GM23338 (cell line): Measurements from ENCODE around the gene STK39.

Source experiments
- CREB1 ChIP-seq: fragments of 250-450 bp; sonication (Bioruptor Pico); IDR thresholded peaks from 2 replicates; pipeline ENCODE4 v1.5.0; 2020; ENCODE audit warnings: low read depth, mild to moderate bottlenecking, moderate library complexity
- CTCF ChIP-seq, 2 experiments: fragments of 200-600 bp in 1 of 2; sonication (generic) in 1 of 2; conservative IDR thresholded peaks; 2 replicates each; pipeline versions ENCODE4 v1.5.1 to v1.6.1; 2016 to 2017; ENCODE audit warnings: antibody characterized with exemption in 2 of 2, low read depth in 2 of 2, mild to moderate bottlenecking in 2 of 2, moderate library complexity in 1 of 2
- EZH2 ChIP-seq: fragments of 200-600 bp; sonication (generic); IDR thresholded peaks from one replicate; pipeline ENCODE4 v1.8.0; 2017; ENCODE audit warnings: antibody characterized with exemption, mild to moderate bottlenecking, low read depth; ENCODE audit not compliant: unreplicated experiment
- EZH2phosphoT487 ChIP-seq: fragments of 200-600 bp; sonication (generic); IDR thresholded peaks from one replicate; pipeline ENCODE4 v1.8.1; 2018; ENCODE audit warnings: antibody characterized with exemption; ENCODE audit not compliant: unreplicated experiment
- JUNB ChIP-seq: IDR thresholded peaks from one replicate; pipeline ENCODE4 v1.6.1; 2016; ENCODE audit warnings: antibody characterized with exemption; ENCODE audit not compliant: unreplicated experiment
- NANOG ChIP-seq: IDR thresholded peaks from 2 replicates; pipeline ENCODE4 v1.6.1; 2016; ENCODE audit warnings: antibody characterized with exemption, borderline replicate concordance
- POLR2AphosphoS5 ChIP-seq: IDR thresholded peaks from 2 replicates; pipeline ENCODE4 v1.6.1; 2016; ENCODE audit warnings: antibody characterized with exemption, low read depth
- STAT1 ChIP-seq: IDR thresholded peaks from one replicate; pipeline ENCODE4 v1.6.1; 2016; ENCODE audit warnings: antibody characterized with exemption; ENCODE audit not compliant: unreplicated experiment
- ZNF114 ChIP-seq: fragments of 250-450 bp; sonication (Bioruptor Pico); IDR thresholded peaks from 2 replicates; pipeline ENCODE4 v1.5.0; 2020; ENCODE audit warnings: mild to moderate bottlenecking, moderate library complexity
- ZNF331 ChIP-seq: fragments of 250-450 bp; sonication (Bioruptor Pico); IDR thresholded peaks from 2 replicates; pipeline ENCODE4 v1.5.0; 2020; ENCODE audit warnings: low read depth, mild to moderate bottlenecking, moderate library complexity
- TF ChIP-seq, protein P1 (sequence below): IDR thresholded peaks from one replicate; pipeline ENCODE4 v1.6.1; 2018; ENCODE audit warnings: antibody characterized with exemption; ENCODE audit not compliant: unreplicated experiment
- TF ChIP-seq, protein P2 (sequence below): IDR thresholded peaks from 2 replicates; pipeline ENCODE4 v1.6.1; 2016; ENCODE audit warnings: antibody characterized with exemption

DNA sequence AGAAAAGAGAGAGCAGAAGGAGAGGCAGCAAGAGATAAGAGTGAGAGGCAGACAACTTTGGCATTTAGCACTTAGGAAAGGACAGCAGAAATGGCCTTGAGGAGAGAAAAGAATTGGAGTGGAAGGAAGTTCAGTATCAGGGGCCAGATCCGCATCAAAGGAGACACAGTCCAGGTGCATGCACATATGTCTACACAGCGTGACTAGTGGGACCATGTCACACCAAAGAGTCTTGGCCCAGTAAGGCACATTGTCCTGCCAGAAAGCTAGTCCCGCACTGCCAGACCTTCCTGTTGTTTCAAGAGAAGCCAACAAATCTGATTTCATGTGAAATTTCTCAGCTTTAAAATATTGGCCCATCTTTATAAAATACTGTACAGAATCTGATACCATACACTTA is 8.5 kb upstream of the STK39 start:
- TF ChIP-seq CTCF (conservative IDR thresholded peaks at IDR 0.05; ENCODE audit: low read depth in 2 of 2) (no peak), EZH2 (no peak), CREB1 (CRISPR knock-in tag) (no peak), POLR2AphosphoS5 (no peak), JUNB (no peak), EZH2phosphoT487 (no peak), STAT1 (no peak), ZNF114 (no peak), ZNF331 (CRISPR knock-in tag) (no peak), NANOG (no peak)
- TF ChIP-seq, protein P1, sequence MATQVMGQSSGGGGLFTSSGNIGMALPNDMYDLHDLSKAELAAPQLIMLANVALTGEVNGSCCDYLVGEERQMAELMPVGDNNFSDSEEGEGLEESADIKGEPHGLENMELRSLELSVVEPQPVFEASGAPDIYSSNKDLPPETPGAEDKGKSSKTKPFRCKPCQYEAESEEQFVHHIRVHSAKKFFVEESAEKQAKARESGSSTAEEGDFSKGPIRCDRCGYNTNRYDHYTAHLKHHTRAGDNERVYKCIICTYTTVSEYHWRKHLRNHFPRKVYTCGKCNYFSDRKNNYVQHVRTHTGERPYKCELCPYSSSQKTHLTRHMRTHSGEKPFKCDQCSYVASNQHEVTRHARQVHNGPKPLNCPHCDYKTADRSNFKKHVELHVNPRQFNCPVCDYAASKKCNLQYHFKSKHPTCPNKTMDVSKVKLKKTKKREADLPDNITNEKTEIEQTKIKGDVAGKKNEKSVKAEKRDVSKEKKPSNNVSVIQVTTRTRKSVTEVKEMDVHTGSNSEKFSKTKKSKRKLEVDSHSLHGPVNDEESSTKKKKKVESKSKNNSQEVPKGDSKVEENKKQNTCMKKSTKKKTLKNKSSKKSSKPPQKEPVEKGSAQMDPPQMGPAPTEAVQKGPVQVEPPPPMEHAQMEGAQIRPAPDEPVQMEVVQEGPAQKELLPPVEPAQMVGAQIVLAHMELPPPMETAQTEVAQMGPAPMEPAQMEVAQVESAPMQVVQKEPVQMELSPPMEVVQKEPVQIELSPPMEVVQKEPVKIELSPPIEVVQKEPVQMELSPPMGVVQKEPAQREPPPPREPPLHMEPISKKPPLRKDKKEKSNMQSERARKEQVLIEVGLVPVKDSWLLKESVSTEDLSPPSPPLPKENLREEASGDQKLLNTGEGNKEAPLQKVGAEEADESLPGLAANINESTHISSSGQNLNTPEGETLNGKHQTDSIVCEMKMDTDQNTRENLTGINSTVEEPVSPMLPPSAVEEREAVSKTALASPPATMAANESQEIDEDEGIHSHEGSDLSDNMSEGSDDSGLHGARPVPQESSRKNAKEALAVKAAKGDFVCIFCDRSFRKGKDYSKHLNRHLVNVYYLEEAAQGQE, result no peak
- TF ChIP-seq, protein P2, sequence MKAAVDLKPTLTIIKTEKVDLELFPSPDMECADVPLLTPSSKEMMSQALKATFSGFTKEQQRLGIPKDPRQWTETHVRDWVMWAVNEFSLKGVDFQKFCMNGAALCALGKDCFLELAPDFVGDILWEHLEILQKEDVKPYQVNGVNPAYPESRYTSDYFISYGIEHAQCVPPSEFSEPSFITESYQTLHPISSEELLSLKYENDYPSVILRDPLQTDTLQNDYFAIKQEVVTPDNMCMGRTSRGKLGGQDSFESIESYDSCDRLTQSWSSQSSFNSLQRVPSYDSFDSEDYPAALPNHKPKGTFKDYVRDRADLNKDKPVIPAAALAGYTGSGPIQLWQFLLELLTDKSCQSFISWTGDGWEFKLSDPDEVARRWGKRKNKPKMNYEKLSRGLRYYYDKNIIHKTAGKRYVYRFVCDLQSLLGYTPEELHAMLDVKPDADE, result no peak
